Right cardiac atrium (tissue), 5 donors: ENCODE measurements around the gene ANKRD63. TPM values are rescaled to one million over a fixed set of nuclear protein-coding genes. Genes with fewer than 3 reads are reported as not detected.
A peak's percentile ranks its signal among the peaks of the same experiment; 100 is the strongest.

Experiments used
- ATAC-seq, 2 donors: fragments of 200-7000 bp; cut with Tn5 transposase; one replicate each; pipeline versions ENCODE4 v1.8.0 to v1.9.1; 2020; ENCODE audit warnings: moderate library complexity in 2 of 2, mild to moderate bottlenecking in 1 of 2
- DNase-seq, 3 donors: peaks; one replicate each; pipeline ENCODE4 v3.0.0-alpha.2; 2020
- H3K27ac ChIP-seq: one replicate; pipeline ENCODE4 v1.5.1; 2013; ENCODE audit warnings: mild to moderate bottlenecking, low read length, control low read depth, moderate library complexity
- H3K27me3 ChIP-seq: one replicate; pipeline ENCODE4 v1.6.1; 2013; ENCODE audit not compliant: control insufficient read depth, insufficient read depth
- H3K4me1 ChIP-seq: one replicate; pipeline ENCODE4 v1.6.1; 2013; ENCODE audit warnings: low read length; ENCODE audit not compliant: control insufficient read depth, insufficient read depth
- H3K4me3 ChIP-seq: one replicate; pipeline ENCODE4 v1.5.1; 2013; ENCODE audit warnings: low read length, control low read depth
- H3K9me3 ChIP-seq: one replicate; pipeline ENCODE4 v1.6.1; 2013; ENCODE audit warnings: low read length; ENCODE audit not compliant: control insufficient read depth
- WGBS: extraction: QIAGEN DNeasy Blood & Tissue Kit; methylation state at CpG from one replicate; pipeline ENCODE4 v1.1.7; 2013; 5-methylcytosine and 5-hydroxymethylcytosine counted together
- intact Hi-C, 4 donors: fragments of 100-400 bp; cut with DNase I; formaldehyde crosslinking; loops; one replicate each; pipeline versions ENCODE4 v1.11.0 to v1.14.0; 2022 to 2023
- long read RNA-seq, 4 donors: library from polyadenylated mRNA; unstranded; transcript quantifications; one replicate each; pipeline ENCODE4 v2.0.0, GENCODE V29; 2020 to 2021
- polyA plus RNA-seq: library from polyadenylated mRNA; stranded (reverse); fragments of 200-250 nt; gene quantifications from one replicate; pipeline ENCODE4 v1.2.3, GENCODE V29; 2013
- total RNA-seq, 4 donors: library from RNA; stranded (reverse); fragmentation: NEBNext Ultra II Directional; extraction: Animal tissue kit (Norgen Biotek cat#: 25700); gene quantifications; one replicate each; pipeline ENCODE4 v1.2.1, GENCODE V29; 2021
- donor health status: healthy with polysubstance abuse.
- donor health status: DM: no; HTN: yes; CAD: no.
- donor health status: DM: no; HTN: no; CAD: no.
- donor health status: DM: no; HTN: yes; CAD: no; lungs with severe emphysema.
- donor health status: DM: yes; HTN: yes; CAD: no.

The ANKRD63 gene, protein sequence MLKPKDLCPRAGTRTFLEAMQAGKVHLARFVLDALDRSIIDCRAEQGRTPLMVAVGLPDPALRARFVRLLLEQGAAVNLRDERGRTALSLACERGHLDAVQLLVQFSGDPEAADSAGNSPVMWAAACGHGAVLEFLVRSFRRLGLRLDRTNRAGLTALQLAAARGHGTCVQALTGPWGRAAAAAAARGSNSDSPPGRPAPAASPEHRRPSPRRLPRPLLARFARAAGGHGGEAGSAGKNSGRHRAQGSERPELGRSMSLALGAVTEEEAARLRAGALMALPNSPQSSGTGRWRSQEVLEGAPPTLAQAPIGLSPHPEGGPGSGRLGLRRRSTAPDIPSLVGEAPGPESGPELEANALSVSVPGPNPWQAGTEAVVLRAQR
- total RNA-seq (1 to 10 TPM in 3 of 4 donors, under 1 TPM in 1; 0.42 to 5.0 (median 4.4) TPM), polyA plus RNA-seq (0.68 TPM)
- long read RNA-seq, donor 1, partial matches to known transcripts = 0 of 2 reads
- long read RNA-seq, donor 1, other reads (novel, unspliced or antisense) = 0 of 2 reads
- long read RNA-seq, donor 2, partial matches to known transcripts = 0 of 2 reads
- long read RNA-seq, donor 2, other reads (novel, unspliced or antisense) = 0 of 2 reads
- long read RNA-seq, donor 3, partial matches to known transcripts = 0 of 1 reads
- long read RNA-seq, donor 3, other reads (novel, unspliced or antisense) = 0 of 1 reads
- long read RNA-seq, donor 4, partial matches to known transcripts = 0 of 4 reads
- long read RNA-seq, donor 4, other reads (novel, unspliced or antisense) = 0 of 4 reads

GRCh38 chr15:40282869-40283614 lies at the start of gene ANKRD63:
Gene ANKRD63 (minus strand): TSS chr15:40283064. CDS start chr15:40282586, 478 bp downstream.
- intact Hi-C loops = loop anchor here in 1 of 4 donors (10.0 kb wide), 1 partner anchor 132 kb away; no protein-coding TSS in a partner anchor
- Histone ChIP-seq H3K4me1 (no peaks in the 10 kb centered on the region), H3K4me3 (peak within 1 kb of the TSS; percentile 32), H3K27me3 (no peaks in the 10 kb centered on the region), H3K27ac (no peak within 1 kb of the TSS), H3K9me3 (no peaks in the 10 kb centered on the region)
- ATAC-seq (peak; percentile 25 to 40), DNase-seq (peak in 2 of 3 donors; percentile 78 to 79)
- WGBS = 6% methylated on average over 76 of the region's 76 CpGs

- Histone ChIP-seq H3K4me3 (no peak overlapping the region), H3K9me3 (no peaks in the 10 kb centered on the region), H3K4me1 (peaks cover 25% of the 10 kb centered on the region), H3K27ac (peak overlapping the region; percentile 20), H3K27me3 (no peaks in the 10 kb centered on the region)
- WGBS = 66% methylated on average over 8 of the region's 8 CpGs
- intact Hi-C loops = no loop called here
- no peak for ATAC-seq
- DNase-seq = peak in 1 of 3 donors; percentile 32
These were observed 49.4 kb upstream of the ANKRD63 start for GRCh38 chr15:40332113-40332781.

DNA sequence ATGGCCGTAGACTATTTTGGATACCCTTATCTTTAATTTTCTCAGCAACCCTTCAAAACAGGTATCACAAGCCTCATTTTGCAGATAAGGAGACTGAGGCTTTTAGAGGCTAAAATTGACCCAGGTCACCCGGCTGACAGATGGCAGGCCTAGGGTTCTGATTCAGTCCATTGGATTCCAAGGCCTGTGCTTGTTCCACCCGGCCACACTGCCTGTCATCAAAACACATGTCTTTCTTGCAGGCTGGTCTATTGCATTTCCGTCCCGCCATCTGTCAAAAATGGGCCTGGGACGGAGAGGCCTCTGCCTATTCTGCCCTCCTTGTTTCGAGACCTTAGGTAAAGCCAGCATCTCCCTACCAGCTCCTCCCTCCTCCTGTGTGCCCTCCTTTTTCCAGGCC lies 48.8 kb upstream of the ANKRD63 start:
- Histone ChIP-seq H3K4me3 (no peak overlapping the region), H3K9me3 (no peaks in the 10 kb centered on the region), H3K27me3 (no peaks in the 10 kb centered on the region), H3K27ac (no peak overlapping the region), H3K4me1 (peaks cover 30% of the 10 kb centered on the region)
- intact Hi-C loops = no loop called here
- DNase-seq = no peak
- no peak for ATAC-seq
- WGBS = 89% methylated on average over 7 of the region's 7 CpGs

DNA sequence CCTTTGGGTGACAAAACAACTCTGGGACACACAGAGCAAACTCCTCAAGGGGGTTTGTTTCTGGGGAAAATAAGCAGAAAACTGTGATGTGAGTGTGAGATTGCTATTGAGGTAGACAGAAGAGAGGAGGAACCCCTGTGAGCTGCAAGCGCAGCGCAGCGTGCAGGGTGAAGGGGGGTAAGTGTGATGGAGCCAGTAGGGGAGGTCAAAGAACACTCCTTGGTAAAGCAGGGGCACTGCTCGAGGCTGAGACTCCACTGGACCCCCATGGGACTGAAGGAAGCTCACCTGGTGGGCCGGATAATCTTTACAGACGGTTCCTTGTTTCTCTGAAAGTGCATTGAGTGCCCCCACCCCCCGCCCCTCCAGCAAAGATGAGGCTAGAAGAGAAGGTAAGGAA lies 48.2 kb upstream of the ANKRD63 start:
- Histone ChIP-seq H3K4me3 (no peak overlapping the region), H3K27ac (peak overlapping the region; percentile 69), H3K9me3 (no peaks in the 10 kb centered on the region), H3K27me3 (no peaks in the 10 kb centered on the region), H3K4me1 (peaks cover 31% of the 10 kb centered on the region)
- DNase-seq (peak in 1 of 3 donors; percentile 46), ATAC-seq (no peak)
- intact Hi-C loops = no loop called here
- WGBS = 89% methylated on average over 7 of the region's 7 CpGs

DNA sequence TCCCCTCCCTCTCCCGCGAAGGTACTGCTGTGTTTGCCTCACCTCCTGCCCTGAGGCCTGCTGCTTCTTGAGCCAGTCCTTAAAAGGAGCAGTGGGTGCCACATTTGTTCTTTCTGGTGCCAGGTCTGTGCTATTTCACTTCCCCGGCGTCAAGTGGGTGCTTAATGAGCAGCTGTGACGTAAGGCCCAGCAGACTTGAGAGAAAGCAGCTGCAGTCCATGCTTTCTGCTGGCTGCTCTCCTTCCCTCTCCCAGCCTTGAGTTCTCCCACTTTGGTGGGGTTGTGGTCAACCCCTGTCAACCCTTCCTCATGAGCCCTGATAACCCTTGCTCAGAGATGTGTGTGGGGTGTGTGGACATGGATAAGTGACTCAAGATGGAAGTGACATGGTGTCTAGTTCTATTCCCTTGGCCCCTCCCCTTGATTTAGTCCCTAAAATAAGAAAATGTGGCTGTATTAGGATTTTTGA lies 47.5 kb upstream of the ANKRD63 start:
- 48% methylated on average over 5 of the region's 5 CpGs for WGBS
- DNase-seq (peak; percentile 48 to 75 (median 68)), ATAC-seq (peak; percentile 44)
- no peaks in the 10 kb centered on the region for H3K27me3 ChIP-seq
- no peaks in the 10 kb centered on the region for H3K9me3 ChIP-seq
- H3K4me3 ChIP-seq = no peak overlapping the region
- H3K4me1 ChIP-seq = peaks cover 31% of the 10 kb centered on the region
- peak overlapping the region; percentile 69 for H3K27ac ChIP-seq
- intact Hi-C loops = no loop called here

GRCh38 chr15:40329804-40330203 lies 46.9 kb upstream of the ANKRD63 start:
- Histone ChIP-seq H3K4me3 (no peak overlapping the region), H3K27me3 (no peaks in the 10 kb centered on the region), H3K4me1 (peaks cover 29% of the 10 kb centered on the region), H3K27ac (peak overlapping the region; percentile 69), H3K9me3 (no peaks in the 10 kb centered on the region)
- WGBS = 62% methylated on average over 7 of the region's 7 CpGs
- DNase-seq = no peak
- intact Hi-C loops = no loop called here
- no peak for ATAC-seq

DNA sequence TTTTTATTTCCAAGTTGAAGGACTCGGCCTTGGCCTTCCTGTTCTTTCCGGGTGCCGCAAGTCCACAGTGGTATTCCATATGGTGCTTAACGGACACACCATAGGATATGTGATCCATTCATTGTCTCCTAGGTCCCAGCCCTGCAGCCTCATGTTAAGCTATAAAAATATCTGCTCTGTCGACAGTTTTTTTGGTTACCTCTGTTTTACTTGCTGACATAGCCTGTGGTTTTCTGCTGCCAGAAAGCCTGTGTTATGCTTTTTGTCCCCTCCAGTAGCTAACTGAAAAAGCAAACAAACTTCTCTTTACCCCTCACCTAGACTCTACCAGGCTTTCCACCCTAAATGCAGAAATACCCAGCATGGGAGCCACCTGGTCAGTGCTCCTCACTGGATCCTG lies 45.9 kb upstream of the ANKRD63 start:
- peaks cover 25% of the 10 kb centered on the region for H3K4me1 ChIP-seq
- peak overlapping the region; percentile 6 for H3K27ac ChIP-seq
- ATAC-seq = no peak
- intact Hi-C loops = no loop called here
- H3K4me3 ChIP-seq = no peak overlapping the region
- H3K9me3 ChIP-seq = no peaks in the 10 kb centered on the region
- H3K27me3 ChIP-seq = no peaks in the 10 kb centered on the region
- no peak for DNase-seq
- 70% methylated on average over 5 of the region's 5 CpGs for WGBS

DNA sequence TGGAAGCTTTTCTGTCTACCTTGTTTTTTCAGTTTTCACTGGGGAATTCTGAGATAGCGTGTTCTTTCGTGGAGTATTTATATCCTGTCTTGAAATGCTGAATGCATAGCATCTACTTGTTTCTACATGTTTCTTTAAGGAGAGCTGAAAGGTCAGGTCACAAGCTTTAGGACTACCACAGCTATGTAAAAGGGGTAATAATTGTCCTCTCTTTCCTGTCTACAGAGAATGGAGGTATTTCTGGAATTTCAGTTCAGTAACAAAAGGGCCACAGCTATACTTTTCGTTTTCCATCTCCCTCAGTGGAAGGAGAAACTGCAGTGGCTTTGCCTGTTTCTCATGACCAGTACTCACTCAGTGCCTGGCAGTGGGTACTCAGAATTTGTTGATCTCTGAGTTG lies 45.3 kb upstream of the ANKRD63 start:
- no peaks in the 10 kb centered on the region for H3K9me3 ChIP-seq
- intact Hi-C loops = no loop called here
- no peak overlapping the region for H3K4me3 ChIP-seq
- H3K4me1 ChIP-seq = peaks cover 25% of the 10 kb centered on the region
- ATAC-seq = no peak
- no peaks in the 10 kb centered on the region for H3K27me3 ChIP-seq
- DNase-seq = no peak
- 33% methylated on average over 3 of the region's 3 CpGs for WGBS
- peak overlapping the region; percentile 15 for H3K27ac ChIP-seq

DNA sequence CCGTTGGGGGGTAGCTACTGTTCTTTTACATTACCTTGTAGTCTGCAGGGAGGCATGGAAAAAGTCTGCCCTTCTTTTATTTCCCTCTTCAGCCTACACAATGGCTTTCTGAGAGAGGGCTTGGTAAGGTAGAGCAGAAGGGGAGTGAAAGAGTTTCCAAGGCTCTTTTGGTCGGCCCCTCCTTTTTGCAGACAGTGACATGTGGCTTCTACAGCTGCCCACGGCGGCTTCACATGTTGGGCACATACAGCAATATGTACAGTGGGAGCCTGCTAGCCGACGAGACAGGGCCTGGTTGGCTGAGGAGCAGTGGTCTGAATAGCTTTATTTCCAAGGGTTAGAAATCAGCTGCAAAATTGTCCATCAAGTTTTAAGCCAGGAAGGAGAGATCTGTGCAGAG lies 44.6 kb upstream of the ANKRD63 start:
- H3K4me1 ChIP-seq = peaks cover 23% of the 10 kb centered on the region
- H3K9me3 ChIP-seq = no peaks in the 10 kb centered on the region
- DNase-seq (no peak), ATAC-seq (no peak)
- intact Hi-C loops = no loop called here
- H3K27me3 ChIP-seq = no peaks in the 10 kb centered on the region
- peak overlapping the region; percentile 13 for H3K4me3 ChIP-seq
- 50% methylated on average over 6 of the region's 6 CpGs for WGBS
- no peak overlapping the region for H3K27ac ChIP-seq

DNA sequence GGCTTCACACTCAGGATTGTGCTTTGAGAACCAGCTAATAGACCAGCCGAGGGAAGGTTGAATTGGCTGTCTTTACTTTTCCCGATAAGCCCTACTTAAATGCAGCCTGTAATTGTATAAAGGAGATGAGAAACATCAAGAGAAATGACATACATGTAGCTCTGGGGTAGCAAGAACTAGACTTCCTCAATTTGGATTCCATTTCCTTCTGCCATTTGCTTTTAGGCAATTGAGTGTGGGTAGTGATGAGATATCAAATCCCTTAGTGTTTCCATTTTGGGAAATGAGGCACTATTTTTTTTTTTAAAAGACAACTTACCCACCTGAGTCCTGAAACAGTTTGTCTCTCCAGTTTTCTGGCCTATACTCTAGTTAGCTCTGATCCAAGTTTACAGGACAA lies 42.8 kb upstream of the ANKRD63 start:
- ATAC-seq (no peak), DNase-seq (no peak)
- intact Hi-C loops = no loop called here
- 53% methylated on average over 2 of the region's 2 CpGs for WGBS
- H3K4me3 ChIP-seq = peak overlapping the region; percentile 76
- H3K27ac ChIP-seq = peak overlapping the region; percentile 76
- peaks cover 19% of the 10 kb centered on the region for H3K4me1 ChIP-seq
- H3K9me3 ChIP-seq = no peaks in the 10 kb centered on the region
- no peaks in the 10 kb centered on the region for H3K27me3 ChIP-seq
